WTC11 (cell line): ENCODE results near the gene SMPDL3A.

ENCODE experiments used
- ATF1 ChIP-seq: sonication (generic); formaldehyde crosslinking; IDR thresholded peaks from 2 replicates; pipeline ENCODE4 v1.8.1; 2023; ENCODE audit warnings: mild to moderate bottlenecking, moderate library complexity, missing genetic modification reagents
- CBFB ChIP-seq: sonication (generic); formaldehyde crosslinking; IDR thresholded peaks from 2 replicates; pipeline ENCODE4 v1.8.1; 2022; ENCODE audit warnings: mild to moderate bottlenecking, low read depth, missing genetic modification reagents
- CREM ChIP-seq: sonication (generic); formaldehyde crosslinking; IDR thresholded peaks from 2 replicates; pipeline ENCODE4 v1.8.1; 2022; ENCODE audit warnings: mild to moderate bottlenecking, missing genetic modification reagents, moderate library complexity
- E2F1 ChIP-seq: sonication (generic); formaldehyde crosslinking; IDR thresholded peaks from 2 replicates; pipeline ENCODE4 v1.8.0; 2022; ENCODE audit warnings: mild to moderate bottlenecking, missing genetic modification reagents
- E2F5 ChIP-seq: sonication (generic); formaldehyde crosslinking; IDR thresholded peaks from 2 replicates; pipeline ENCODE4 v1.8.1; 2022; ENCODE audit warnings: mild to moderate bottlenecking, moderate library complexity, missing genetic modification reagents
- JUN ChIP-seq: sonication (generic); formaldehyde crosslinking; IDR thresholded peaks from 2 replicates; pipeline ENCODE4 v1.8.0; 2023; ENCODE audit warnings: mild to moderate bottlenecking, missing genetic modification reagents
- NFATC4 ChIP-seq: fragments of 250-450 bp; sonication (Bioruptor Pico); IDR thresholded peaks from 2 replicates; pipeline ENCODE4 v1.9.0; 2021; ENCODE audit warnings: mild to moderate bottlenecking
- RELA ChIP-seq: sonication (generic); formaldehyde crosslinking; IDR thresholded peaks from 2 replicates; pipeline ENCODE4 v1.8.1; 2022; ENCODE audit warnings: missing genetic modification reagents, mild to moderate bottlenecking, borderline replicate concordance
- ZNF317 ChIP-seq: sonication (generic); formaldehyde crosslinking; IDR thresholded peaks from 2 replicates; pipeline ENCODE4 v1.8.1; 2023; ENCODE audit warnings: low read depth, mild to moderate bottlenecking, moderate library complexity, missing genetic modification reagents, borderline replicate concordance
- TF ChIP-seq, protein P1 (sequence below): fragments of 200-600 bp; IDR thresholded peaks from 2 replicates; pipeline ENCODE4 v1.8.0; 2022; ENCODE audit warnings: antibody characterized with exemption
- TF ChIP-seq, protein P2 (sequence below): sonication (generic); formaldehyde crosslinking; IDR thresholded peaks from 2 replicates; pipeline ENCODE4 v1.8.0; 2022; ENCODE audit warnings: mild to moderate bottlenecking, missing genetic modification reagents

GRCh38 chr6:122779667-122780066 lies 9.4 kb upstream of the SMPDL3A start, which contains the start of gene FABP7:
- TF ChIP-seq, protein P1, sequence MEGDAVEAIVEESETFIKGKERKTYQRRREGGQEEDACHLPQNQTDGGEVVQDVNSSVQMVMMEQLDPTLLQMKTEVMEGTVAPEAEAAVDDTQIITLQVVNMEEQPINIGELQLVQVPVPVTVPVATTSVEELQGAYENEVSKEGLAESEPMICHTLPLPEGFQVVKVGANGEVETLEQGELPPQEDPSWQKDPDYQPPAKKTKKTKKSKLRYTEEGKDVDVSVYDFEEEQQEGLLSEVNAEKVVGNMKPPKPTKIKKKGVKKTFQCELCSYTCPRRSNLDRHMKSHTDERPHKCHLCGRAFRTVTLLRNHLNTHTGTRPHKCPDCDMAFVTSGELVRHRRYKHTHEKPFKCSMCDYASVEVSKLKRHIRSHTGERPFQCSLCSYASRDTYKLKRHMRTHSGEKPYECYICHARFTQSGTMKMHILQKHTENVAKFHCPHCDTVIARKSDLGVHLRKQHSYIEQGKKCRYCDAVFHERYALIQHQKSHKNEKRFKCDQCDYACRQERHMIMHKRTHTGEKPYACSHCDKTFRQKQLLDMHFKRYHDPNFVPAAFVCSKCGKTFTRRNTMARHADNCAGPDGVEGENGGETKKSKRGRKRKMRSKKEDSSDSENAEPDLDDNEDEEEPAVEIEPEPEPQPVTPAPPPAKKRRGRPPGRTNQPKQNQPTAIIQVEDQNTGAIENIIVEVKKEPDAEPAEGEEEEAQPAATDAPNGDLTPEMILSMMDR, result no peak
- TF ChIP-seq ZNF317 (CRISPR knock-in tag) (no peak), JUN (CRISPR knock-in tag) (no peak), ATF1 (no peak), RELA (CRISPR knock-in tag) (no peak), E2F5 (CRISPR knock-in tag) (no peak), CBFB (no peak), NFATC4 (CRISPR knock-in tag) (no peak), E2F1 (CRISPR knock-in tag) (no peak), CREM (CRISPR knock-in tag) (no peak)
- TF ChIP-seq, protein P2, sequence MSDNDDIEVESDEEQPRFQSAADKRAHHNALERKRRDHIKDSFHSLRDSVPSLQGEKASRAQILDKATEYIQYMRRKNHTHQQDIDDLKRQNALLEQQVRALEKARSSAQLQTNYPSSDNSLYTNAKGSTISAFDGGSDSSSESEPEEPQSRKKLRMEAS (CRISPR knock-in tag), result no peak; the same call in 1 of the 2 replicates
